ENCODE measurements around the gene FSTL5. TPM values are rescaled to one million over a fixed set of nuclear protein-coding genes. Genes with fewer than 3 reads are reported as not detected.

FSTL5 gene
- total RNA-seq, 1 donor from 2014 or later, result under 0.01 TPM

- no peak for DNase-seq (ENCODE audit: low read depth, low spot score)
These were observed 827.2 kb downstream of the FSTL5 start for GRCh38 chr4:161336621-161337020.

GRCh38 chr4:161336016-161336530 lies 827.7 kb downstream of the FSTL5 start:
- no peak for DNase-seq (ENCODE audit: low read depth, low spot score)
